GM12801 (cell line): ENCODE results near the gene DUOX1.

Experiments
- TF ChIP-seq, protein P1 (sequence below): IDR thresholded peaks from one replicate; pipeline ENCODE4 v1.5.1; 2011; ENCODE audit warnings: control low read depth; ENCODE audit not compliant: insufficient read length; ENCODE audit errors: extremely low read depth

DUOX1 gene

DNA sequence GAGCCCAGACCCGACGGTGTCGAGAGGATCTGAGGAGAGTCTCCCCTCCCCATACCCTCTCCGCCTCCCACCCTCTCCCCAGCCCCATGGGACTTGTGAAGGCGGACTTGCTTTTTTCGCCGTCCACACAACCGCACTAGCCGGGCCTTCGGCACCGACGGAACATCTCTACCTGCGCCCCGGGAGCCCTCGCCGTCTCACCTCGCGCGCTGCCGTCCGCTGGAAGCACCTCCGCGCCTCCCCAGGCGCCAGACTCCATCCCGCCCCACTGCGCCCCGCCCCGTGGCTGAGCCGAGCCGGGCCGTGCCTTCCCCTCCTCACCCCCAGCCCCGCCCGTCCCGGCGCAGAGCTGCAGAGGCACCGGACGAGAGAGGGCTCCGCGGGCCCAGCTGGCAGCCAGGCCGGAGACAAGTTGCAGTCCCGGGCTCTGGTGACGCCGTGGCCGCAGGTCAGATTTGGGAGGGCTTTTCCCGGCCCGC, at the start of gene DUOX1, which contains the start of gene DUOXA1:
DUOX1 (plus strand) TSS at position 344 of the 479 bp plus-strand sequence. CDS start 1,973 bp downstream, outside the sequence.
DUOXA1 (minus strand) TSS at position 229 of the 479 bp plus-strand sequence. CDS start 6,865 bp downstream, outside the sequence.
- TF ChIP-seq, protein P1, sequence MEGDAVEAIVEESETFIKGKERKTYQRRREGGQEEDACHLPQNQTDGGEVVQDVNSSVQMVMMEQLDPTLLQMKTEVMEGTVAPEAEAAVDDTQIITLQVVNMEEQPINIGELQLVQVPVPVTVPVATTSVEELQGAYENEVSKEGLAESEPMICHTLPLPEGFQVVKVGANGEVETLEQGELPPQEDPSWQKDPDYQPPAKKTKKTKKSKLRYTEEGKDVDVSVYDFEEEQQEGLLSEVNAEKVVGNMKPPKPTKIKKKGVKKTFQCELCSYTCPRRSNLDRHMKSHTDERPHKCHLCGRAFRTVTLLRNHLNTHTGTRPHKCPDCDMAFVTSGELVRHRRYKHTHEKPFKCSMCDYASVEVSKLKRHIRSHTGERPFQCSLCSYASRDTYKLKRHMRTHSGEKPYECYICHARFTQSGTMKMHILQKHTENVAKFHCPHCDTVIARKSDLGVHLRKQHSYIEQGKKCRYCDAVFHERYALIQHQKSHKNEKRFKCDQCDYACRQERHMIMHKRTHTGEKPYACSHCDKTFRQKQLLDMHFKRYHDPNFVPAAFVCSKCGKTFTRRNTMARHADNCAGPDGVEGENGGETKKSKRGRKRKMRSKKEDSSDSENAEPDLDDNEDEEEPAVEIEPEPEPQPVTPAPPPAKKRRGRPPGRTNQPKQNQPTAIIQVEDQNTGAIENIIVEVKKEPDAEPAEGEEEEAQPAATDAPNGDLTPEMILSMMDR, result no peak

GRCh38 chr15:45083223-45083622, 46.6 kb upstream of the DUOX1 start:
- TF ChIP-seq, protein P1, result no peak

DNA sequence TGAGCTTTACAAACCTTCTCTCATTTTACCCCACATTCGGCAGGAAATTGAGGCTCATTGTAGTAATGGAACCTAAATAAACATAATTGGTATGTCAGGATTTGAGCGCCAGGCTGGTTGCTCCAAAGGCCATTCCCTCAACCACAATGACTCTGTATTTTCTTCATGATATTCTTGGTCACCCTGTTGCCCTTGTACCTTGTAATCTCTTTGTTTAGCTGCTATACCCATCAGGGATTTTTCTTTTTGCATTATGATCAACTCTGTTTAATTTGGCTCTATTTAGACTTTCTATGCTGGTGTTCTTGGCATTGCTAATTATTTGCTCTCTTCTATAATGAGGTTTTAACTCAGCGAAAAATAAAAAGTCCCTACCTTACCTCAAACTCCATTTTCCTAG, 45.6 kb upstream of the DUOX1 start:
- TF ChIP-seq, protein P1, result no peak

DNA sequence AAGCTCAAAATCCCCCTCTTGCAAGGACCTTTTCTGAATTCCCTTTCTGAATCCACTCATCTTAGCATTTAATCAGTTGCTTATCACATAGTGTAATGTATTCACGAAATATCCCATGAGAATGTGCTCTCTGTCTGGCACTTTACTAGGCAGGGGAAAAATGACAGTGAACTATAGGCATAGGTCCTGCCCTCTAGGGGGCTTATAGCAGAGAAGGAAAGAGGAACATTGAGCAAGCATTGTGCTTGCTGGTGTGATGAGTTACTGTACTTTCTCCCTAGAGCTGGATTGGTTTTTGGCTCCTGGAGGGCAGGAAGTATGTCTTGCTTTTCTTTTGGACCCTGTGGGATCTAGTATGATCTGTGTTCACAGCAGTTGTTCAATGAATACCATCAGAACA, 42.3 kb upstream of the DUOX1 start:
- TF ChIP-seq, protein P1, result no peak

GRCh38 chr15:45088801-45089711, 40.7 kb upstream of the DUOX1 start:
- TF ChIP-seq, protein P1, result no peak

GRCh38 chr15:45089712-45090373, 40.0 kb upstream of the DUOX1 start:
- TF ChIP-seq, protein P1, result no peak

DNA sequence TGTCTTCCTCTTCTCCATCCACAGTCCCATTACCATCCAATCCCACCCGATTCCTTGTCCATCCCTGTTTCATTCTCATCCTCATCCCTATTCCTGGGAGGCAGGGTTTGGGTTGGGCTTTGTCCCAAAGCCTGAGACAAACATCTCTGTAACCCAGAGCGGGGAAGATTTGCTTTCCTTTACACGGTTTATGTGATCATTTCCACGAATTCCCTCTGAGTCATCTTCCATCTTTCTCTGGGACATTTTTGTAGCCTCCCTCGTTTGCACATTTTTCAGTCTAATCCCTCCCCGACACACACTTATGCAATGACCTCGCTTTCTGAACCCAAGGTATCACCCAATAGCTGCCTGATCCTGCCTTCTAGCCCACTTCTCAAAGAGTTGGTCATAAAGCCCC, 38.6 kb upstream of the DUOX1 start:
- TF ChIP-seq, protein P1, result no peak
